Testis (tissue), 3 donors: ENCODE data around the gene NHSL1. TPM values are rescaled to one million over a fixed set of nuclear protein-coding genes. Genes with fewer than 3 reads are reported as not detected.

Source experiments
- DNase-seq: peaks from one replicate; pipeline ENCODE4 v3.0.0-alpha.2; 2019
- H3K27ac ChIP-seq, 2 donors: fragments of 200-600 bp; sonication (generic); one replicate each; pipeline ENCODE4 v1.5.1; 2019
- H3K27me3 ChIP-seq: fragments of 200-600 bp; sonication (generic); one replicate; pipeline ENCODE4 v1.5.1; 2019
- H3K36me3 ChIP-seq: fragments of 200-600 bp; sonication (generic); one replicate; pipeline ENCODE4 v1.5.1; 2017; ENCODE audit warnings: low read depth; ENCODE audit errors: missing control alignments
- H3K4me1 ChIP-seq: fragments of 200-600 bp; sonication (generic); one replicate; pipeline ENCODE4 v1.5.1; 2019
- H3K4me3 ChIP-seq, 2 donors: fragments of 200-600 bp; sonication (generic); one replicate each; pipeline ENCODE4 v1.5.1; 2017 to 2019
- H3K9me3 ChIP-seq: fragments of 200-600 bp; sonication (generic); one replicate; pipeline ENCODE4 v1.5.1; 2017
- POLR2A ChIP-seq: fragments of 450-650 bp; IDR thresholded peaks from one replicate; pipeline ENCODE4 v1.6.1; 2017; ENCODE audit warnings: antibody characterized with exemption, mild to moderate bottlenecking, moderate library complexity
- WGBS, 2 donors: methylation state at CpG; one replicate each; pipeline ENCODE4 v1.1.5; 2018; 5-methylcytosine and 5-hydroxymethylcytosine counted together
- intact Hi-C: fragments of 100-400 bp; cut with DNase I; formaldehyde crosslinking; loops from one replicate; pipeline ENCODE4 v1.15.1; 2023; ENCODE audit warnings: low total_unique reads
- polyA plus RNA-seq: library from polyadenylated mRNA; stranded (reverse); fragments of 350-450 nt; fragmentation: Illumina TruSeq; extraction: RNeasy Lipid Tissue Mini Kit (QIAGEN cat#74804); gene quantifications from one replicate; pipeline ENCODE4 v1.2.3, GENCODE V29; 2014; ENCODE audit warnings: low read depth, low replicate concordance; ENCODE audit not compliant: insufficient read depth
- total RNA-seq, 2 donors: library from RNA; depleted of rRNA; stranded (reverse); fragments of >200 nt; gene quantifications; one replicate each; pipeline ENCODE4 v1.2.3, GENCODE V29; 2016
- TF ChIP-seq, protein P1 (sequence below), 3 experiments: fragments of 450-650 bp in 2 of 3; fragments of 200-600 bp in 1 of 3; sonication (generic) in 1 of 3; IDR thresholded peaks; one replicate each; pipeline ENCODE4 v1.5.1; 2016 to 2019; ENCODE audit warnings: antibody characterized with exemption in 3 of 3, mild to moderate bottlenecking in 2 of 3, moderate library complexity in 1 of 3

NHSL1 gene
- total and polyA plus RNA-seq, 3 donors from 2014 or later, result 2.5 to 2.7 (median 2.6) TPM

DNA sequence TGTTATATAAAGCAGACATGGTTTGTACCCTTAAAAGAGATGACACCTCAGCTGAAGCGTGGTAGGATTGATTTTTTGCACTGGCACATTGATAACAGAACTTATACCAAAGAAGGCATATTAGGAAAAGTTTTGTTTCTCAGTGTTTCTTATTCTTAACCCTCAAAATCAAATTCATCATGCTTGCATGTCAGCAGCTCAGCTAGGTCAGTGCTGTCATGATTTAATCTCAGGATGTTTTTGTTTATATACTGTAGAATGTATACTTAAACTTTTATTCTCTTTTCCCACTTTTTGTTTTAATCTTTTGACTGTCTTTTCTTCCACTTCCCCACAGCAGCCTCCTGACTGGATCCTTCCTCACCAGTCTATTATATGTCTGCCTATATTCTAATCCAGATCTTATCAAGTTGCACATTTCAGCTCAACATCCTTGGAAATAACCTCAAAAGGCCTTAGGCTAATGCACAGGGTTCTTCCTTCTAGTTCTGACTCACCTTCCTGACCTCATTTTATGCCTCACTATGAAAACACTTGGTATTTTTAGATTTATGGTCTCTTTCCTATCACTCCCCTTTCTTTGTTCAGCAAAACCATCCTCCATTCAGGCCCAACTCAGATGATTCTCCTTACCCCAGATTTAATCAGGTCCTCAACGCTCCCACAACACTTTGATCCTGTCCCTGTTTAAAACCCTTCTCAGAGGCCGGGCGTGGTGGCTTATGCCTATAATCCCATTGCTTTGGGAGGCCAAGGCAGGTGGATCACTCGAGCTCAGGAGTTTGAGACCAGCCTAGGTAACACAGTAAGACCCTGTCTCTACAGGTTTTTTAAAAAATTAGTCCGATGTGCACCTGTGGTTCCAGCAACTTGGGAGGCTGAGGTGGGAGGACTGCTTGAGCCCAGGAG lies 88.1 kb downstream of the NHSL1 start:
- 85 to 87% methylated on average over 6 of the region's 6 CpGs for WGBS, 2 donors
- DNase-seq, result no peak
- H3K27ac ChIP-seq, result no peak overlapping the region
- no peaks in the 10 kb centered on the region for H3K27me3 ChIP-seq
- no peak overlapping the region for H3K4me3 ChIP-seq
- H3K9me3 ChIP-seq, result no peaks in the 10 kb centered on the region
- H3K36me3 ChIP-seq, result no peaks in the 10 kb centered on the region
- TF ChIP-seq, protein P1, sequence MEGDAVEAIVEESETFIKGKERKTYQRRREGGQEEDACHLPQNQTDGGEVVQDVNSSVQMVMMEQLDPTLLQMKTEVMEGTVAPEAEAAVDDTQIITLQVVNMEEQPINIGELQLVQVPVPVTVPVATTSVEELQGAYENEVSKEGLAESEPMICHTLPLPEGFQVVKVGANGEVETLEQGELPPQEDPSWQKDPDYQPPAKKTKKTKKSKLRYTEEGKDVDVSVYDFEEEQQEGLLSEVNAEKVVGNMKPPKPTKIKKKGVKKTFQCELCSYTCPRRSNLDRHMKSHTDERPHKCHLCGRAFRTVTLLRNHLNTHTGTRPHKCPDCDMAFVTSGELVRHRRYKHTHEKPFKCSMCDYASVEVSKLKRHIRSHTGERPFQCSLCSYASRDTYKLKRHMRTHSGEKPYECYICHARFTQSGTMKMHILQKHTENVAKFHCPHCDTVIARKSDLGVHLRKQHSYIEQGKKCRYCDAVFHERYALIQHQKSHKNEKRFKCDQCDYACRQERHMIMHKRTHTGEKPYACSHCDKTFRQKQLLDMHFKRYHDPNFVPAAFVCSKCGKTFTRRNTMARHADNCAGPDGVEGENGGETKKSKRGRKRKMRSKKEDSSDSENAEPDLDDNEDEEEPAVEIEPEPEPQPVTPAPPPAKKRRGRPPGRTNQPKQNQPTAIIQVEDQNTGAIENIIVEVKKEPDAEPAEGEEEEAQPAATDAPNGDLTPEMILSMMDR (IDR thresholded peaks at IDR 0.05), result no peak
- TF ChIP-seq POLR2A, result no peak
- H3K4me1 ChIP-seq, result no peaks in the 10 kb centered on the region
- intact Hi-C loops, result no loop called here

DNA sequence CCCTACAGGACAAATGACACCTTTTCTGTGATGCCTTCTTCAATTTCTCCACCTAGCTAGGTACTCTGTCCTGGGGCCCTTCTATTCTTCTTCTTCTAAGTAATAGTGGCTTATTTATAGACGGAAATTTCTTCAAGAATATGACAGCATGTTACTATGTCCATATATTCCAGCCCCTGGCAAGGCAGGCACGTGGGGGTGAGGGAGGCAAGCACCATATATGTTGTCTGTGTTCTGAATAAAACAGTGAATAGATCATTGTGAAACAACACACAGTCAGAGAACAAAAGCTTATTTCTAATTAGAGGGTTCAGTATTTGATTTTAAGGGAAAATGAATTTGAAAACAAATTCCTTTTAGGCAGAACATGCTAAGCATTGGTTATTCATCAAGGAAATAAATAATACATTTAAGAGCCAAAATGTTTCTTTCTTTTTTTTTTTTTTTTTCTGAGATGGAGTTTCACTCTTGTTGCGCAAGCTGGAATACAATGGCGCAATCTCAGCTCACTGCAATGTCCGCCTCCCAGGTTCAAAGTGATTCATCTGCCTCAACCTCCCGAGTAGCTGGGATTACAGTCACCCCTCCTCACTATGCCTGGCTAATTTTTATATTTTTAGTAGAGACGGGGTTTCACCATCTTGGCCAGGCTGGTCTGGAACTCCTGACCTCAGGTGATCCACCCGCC lies 89.1 kb downstream of the NHSL1 start:
- TF ChIP-seq, protein P1 (IDR thresholded peaks at IDR 0.05), result no peak
- TF ChIP-seq POLR2A, result no peak
- H3K36me3 ChIP-seq, result no peaks in the 10 kb centered on the region
- DNase-seq, result no peak
- H3K4me3 ChIP-seq, result no peak overlapping the region
- no peak overlapping the region for H3K27ac ChIP-seq
- 88 to 90% methylated on average over 8 of the region's 8 CpGs for WGBS, 2 donors
- H3K4me1 ChIP-seq, result no peaks in the 10 kb centered on the region
- no peaks in the 10 kb centered on the region for H3K27me3 ChIP-seq
- H3K9me3 ChIP-seq, result no peaks in the 10 kb centered on the region
- intact Hi-C loops, result no loop called here

DNA sequence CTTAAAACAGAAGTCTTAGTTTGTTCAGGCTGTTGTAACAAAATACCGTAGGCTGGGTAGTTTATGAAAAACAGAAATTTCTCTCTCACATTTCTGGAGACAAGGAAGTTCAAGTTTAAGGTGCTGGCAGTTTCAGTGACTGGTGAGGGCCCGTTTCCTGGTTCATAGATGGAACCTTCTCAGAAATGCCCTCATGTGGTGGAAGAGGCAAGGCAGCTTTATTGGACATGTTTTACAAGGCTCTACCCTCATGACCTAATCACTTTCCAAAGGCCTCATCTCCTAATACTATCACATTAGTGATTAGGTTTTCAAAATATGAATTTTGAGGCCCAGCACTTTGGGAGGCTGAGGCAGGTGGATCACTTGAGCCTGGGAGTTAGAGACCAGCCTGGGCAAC lies 92.9 kb downstream of the NHSL1 start:
- Histone ChIP-seq H3K27ac (no peak overlapping the region), H3K9me3 (no peaks in the 10 kb centered on the region), H3K36me3 (no peaks in the 10 kb centered on the region), H3K27me3 (no peaks in the 10 kb centered on the region), H3K4me1 (no peaks in the 10 kb centered on the region), H3K4me3 (no peak overlapping the region)
- TF ChIP-seq, protein P1 (IDR thresholded peaks at IDR 0.05), result no peak
- no peak for TF ChIP-seq POLR2A
- DNase-seq, result no peak
- 80 to 94% methylated on average over 2 of the region's 2 CpGs for WGBS, 2 donors
- intact Hi-C loops, result no loop called here

DNA sequence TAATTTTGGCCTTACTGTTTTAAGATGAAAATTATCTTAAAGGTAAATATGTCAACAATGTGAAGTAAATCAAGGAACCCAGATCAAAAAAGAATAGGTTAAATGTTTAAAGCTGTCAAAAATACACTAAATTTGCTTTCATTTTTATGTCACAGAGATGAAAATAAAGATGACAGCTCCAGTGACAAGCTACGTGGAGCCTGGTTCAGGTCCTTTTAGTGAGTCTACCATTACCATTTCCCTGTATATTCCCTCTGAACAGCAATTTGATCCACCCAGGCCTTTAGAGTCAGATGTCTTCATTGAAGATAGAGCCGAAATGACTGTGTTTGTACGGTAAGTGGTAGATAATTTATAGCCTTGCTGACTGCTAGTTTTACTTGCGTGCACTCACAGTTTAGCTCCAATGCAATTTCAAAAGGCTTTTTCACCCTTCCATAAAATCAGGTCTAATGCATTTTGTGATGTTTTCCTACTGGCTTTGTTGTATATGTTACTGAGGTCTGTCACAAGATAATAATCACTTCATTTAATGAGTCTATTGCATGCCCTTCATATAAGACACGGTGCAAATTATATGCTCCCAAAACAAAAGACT lies 93.4 kb downstream of the NHSL1 start:
- no peaks in the 10 kb centered on the region for H3K36me3 ChIP-seq

More for the DNA sequence above, 93.4 kb downstream of the NHSL1 start:
- intact Hi-C loops, result no loop called here
- no peak overlapping the region for H3K4me3 ChIP-seq
- DNase-seq, result no peak
- no peaks in the 10 kb centered on the region for H3K9me3 ChIP-seq
- 90% methylated on average over 5 of the region's 5 CpGs for WGBS, 2 donors
- H3K4me1 ChIP-seq, result no peaks in the 10 kb centered on the region
- TF ChIP-seq, protein P1 (IDR thresholded peaks at IDR 0.05), result no peak
- no peak for TF ChIP-seq POLR2A
- H3K27me3 ChIP-seq, result no peaks in the 10 kb centered on the region
- H3K27ac ChIP-seq, result no peak overlapping the region
